HepG2 (cell line): ENCODE results near the gene SUMO4. TPM values are rescaled to one million over a fixed set of nuclear protein-coding genes. Genes with fewer than 3 reads are reported as not detected.
A peak's percentile ranks its signal among the peaks of the same experiment; 100 is the strongest.

Experiments used
- DMTF1 ChIP-seq: sonication (generic); formaldehyde crosslinking; IDR thresholded peaks from 2 replicates; pipeline ENCODE4 v1.4.0; 2020; ENCODE audit warnings: mild to moderate bottlenecking, missing genetic modification reagents
- EED ChIP-seq: sonication (generic); formaldehyde crosslinking; IDR thresholded peaks from 2 replicates; pipeline ENCODE4 v1.5.0; 2020; ENCODE audit warnings: mild to moderate bottlenecking, missing genetic modification reagents
- PHF5A ChIP-seq: IDR thresholded peaks from one replicate; pipeline ENCODE4 v1.6.1; 2018; ENCODE audit warnings: low read depth, missing genetic modification reagents; ENCODE audit not compliant: unreplicated experiment
- SAFB2 ChIP-seq: sonication (generic); formaldehyde crosslinking; IDR thresholded peaks from 2 replicates; pipeline ENCODE4 v1.5.1; 2020; ENCODE audit warnings: missing genetic modification reagents, low read depth, mild to moderate bottlenecking, borderline replicate concordance
- SIN3B ChIP-seq: fragments of 150-350 bp; IDR thresholded peaks from 2 replicates; pipeline ENCODE4 v1.6.1; 2014; ENCODE audit warnings: low read length
- SNAPC5 ChIP-seq: sonication (generic); formaldehyde crosslinking; IDR thresholded peaks from 2 replicates; pipeline ENCODE4 v1.8.1; 2023; ENCODE audit warnings: mild to moderate bottlenecking, missing genetic modification reagents, borderline replicate concordance
- ZBTB14 ChIP-seq: sonication (generic); formaldehyde crosslinking; IDR thresholded peaks from 2 replicates; pipeline ENCODE4 v1.4.0; 2020; ENCODE audit warnings: missing genetic modification reagents
- ZBTB20 ChIP-seq: sonication (generic); formaldehyde crosslinking; IDR thresholded peaks from 2 replicates; pipeline ENCODE4 v1.8.1; 2023; ENCODE audit warnings: missing genetic modification reagents, low read depth, mild to moderate bottlenecking, borderline replicate concordance
- ZBTB21 ChIP-seq: sonication (generic); formaldehyde crosslinking; IDR thresholded peaks from 2 replicates; pipeline ENCODE4 v1.4.0; 2020; ENCODE audit warnings: missing genetic modification reagents
- ZFP62 ChIP-seq: sonication (generic); formaldehyde crosslinking; IDR thresholded peaks from 2 replicates; pipeline ENCODE4 v1.4.0; 2020; ENCODE audit warnings: missing genetic modification reagents
- ZMYM4 ChIP-seq: sonication (generic); formaldehyde crosslinking; IDR thresholded peaks from 2 replicates; pipeline ENCODE4 v1.8.1; 2023; ENCODE audit warnings: mild to moderate bottlenecking, missing genetic modification reagents
- ZNF235 ChIP-seq: sonication (generic); formaldehyde crosslinking; IDR thresholded peaks from 2 replicates; pipeline ENCODE4 v1.8.1; 2023; ENCODE audit warnings: mild to moderate bottlenecking, missing genetic modification reagents, borderline replicate concordance
- ZNF30 ChIP-seq: sonication (generic); formaldehyde crosslinking; IDR thresholded peaks from 2 replicates; pipeline ENCODE4 v1.5.0; 2020; ENCODE audit warnings: mild to moderate bottlenecking, missing genetic modification reagents
- ZNF609 ChIP-seq: sonication (generic); formaldehyde crosslinking; IDR thresholded peaks from 2 replicates; pipeline ENCODE4 v1.4.0; 2020; ENCODE audit warnings: mild to moderate bottlenecking, missing genetic modification reagents, borderline replicate concordance
- ZSCAN21 ChIP-seq: sonication (generic); formaldehyde crosslinking; IDR thresholded peaks from 2 replicates; pipeline ENCODE4 v1.8.0; 2022; ENCODE audit warnings: mild to moderate bottlenecking, missing genetic modification reagents, moderate library complexity, borderline replicate concordance
- ZSCAN29 ChIP-seq: sonication (generic); formaldehyde crosslinking; conservative IDR thresholded peaks from 2 replicates; pipeline ENCODE4 v1.4.0; 2020; ENCODE audit warnings: mild to moderate bottlenecking, missing genetic modification reagents
- polyA plus RNA-seq, 8 experiments: library from polyadenylated mRNA; depleted of rRNA in 3 of 8; stranded (reverse) in 7 of 8; unstranded in 1 of 8; fragments of >200 nt; fragmentation: Illumina TruSeq in 4 of 8; extraction: Trizol in 4 of 8; gene quantifications; 2 replicates each; pipeline versions ENCODE4 v1.2.1 to v1.2.3, GENCODE V29; 2011 to 2016; ENCODE audit warnings: low read depth in 4 of 8, missing spikeins in 1 of 8, mixed read lengths in 1 of 8; ENCODE audit not compliant: insufficient read depth in 1 of 8
- total RNA-seq, 5 experiments: library from RNA; depleted of rRNA; stranded (reverse); fragments of >200 nt; fragmentation: Illumina TruSeq; extraction: Trizol; gene quantifications; 2 replicates each; pipeline ENCODE4 v1.2.3, GENCODE V29; 2016; ENCODE audit warnings: low read depth in 1 of 5

SUMO4 gene
- total and polyA plus RNA-seq, 2 of the 13 experiments (the other 11 are each of a cell fraction or from before 2014, with no cell fraction given) = 0.22 to 1.2 TPM

- TF ChIP-seq ZFP62 (CRISPR knock-in tag) (no peak), ZNF30 (CRISPR knock-in tag) (no peak), DMTF1 (no peak), ZSCAN21 (CRISPR knock-in tag) (peak; percentile 52; the same call in 1 of the 2 replicates), ZBTB20 (CRISPR knock-in tag) (peak; percentile 20; the same call in 1 of the 2 replicates), ZMYM4 (CRISPR knock-in tag) (peak; percentile 76), SAFB2 (CRISPR knock-in tag) (no peak), ZNF609 (CRISPR knock-in tag) (0 out of 2 replicates have a peak, but pooled peaks have one; percentile 15), SIN3B (peak; percentile 55; the same call in 1 of the 2 replicates), ZNF235 (CRISPR knock-in tag) (no peak), ZBTB14 (CRISPR knock-in tag) (no peak), ZSCAN29 (CRISPR knock-in tag) (no peak), PHF5A (CRISPR knock-in tag) (no peak), EED (CRISPR knock-in tag) (no peak), ZBTB21 (CRISPR knock-in tag) (no peak), SNAPC5 (CRISPR knock-in tag) (peak; percentile 69; the same call in 1 of the 2 replicates)
Measured at GRCh38 chr6:149431905-149432775, 32.1 kb downstream of the SUMO4 start (continued).
